GM19438 (cell line): ENCODE measurements around the gene ZNF391.
"Not testable (repeated sequence)": the region's sequence is repeated elsewhere in the genome, so short reads cannot be mapped to it uniquely, and the experiment has no call there.

Source experiments
- ATAC-seq: cut with Tn5 transposase; IDR thresholded peaks from one replicate; pipeline ENCODE4 v1.9.1; 2021; ENCODE audit warnings: low read depth; ENCODE audit not compliant: unreplicated experiment

The ZNF391 gene

DNA sequence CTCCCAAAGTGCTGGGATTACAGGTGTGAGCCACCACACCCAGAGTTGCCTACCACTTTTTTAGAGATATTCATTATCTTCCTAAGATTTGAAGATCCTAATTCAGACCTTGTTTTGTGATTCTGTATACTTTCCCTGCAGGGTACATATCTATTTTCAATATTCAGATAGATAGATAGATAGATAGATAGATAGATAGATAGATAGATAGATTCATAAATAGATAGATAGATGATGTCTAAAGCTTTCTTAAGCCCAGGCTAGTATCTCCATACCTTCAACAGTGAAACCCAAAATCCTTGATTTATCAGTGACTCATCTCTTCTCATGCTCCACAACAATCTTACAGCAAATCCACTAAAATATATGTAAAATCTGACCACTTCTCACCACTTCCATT, 30.8 kb downstream of the ZNF391 start:
- no peak for ATAC-seq

DNA sequence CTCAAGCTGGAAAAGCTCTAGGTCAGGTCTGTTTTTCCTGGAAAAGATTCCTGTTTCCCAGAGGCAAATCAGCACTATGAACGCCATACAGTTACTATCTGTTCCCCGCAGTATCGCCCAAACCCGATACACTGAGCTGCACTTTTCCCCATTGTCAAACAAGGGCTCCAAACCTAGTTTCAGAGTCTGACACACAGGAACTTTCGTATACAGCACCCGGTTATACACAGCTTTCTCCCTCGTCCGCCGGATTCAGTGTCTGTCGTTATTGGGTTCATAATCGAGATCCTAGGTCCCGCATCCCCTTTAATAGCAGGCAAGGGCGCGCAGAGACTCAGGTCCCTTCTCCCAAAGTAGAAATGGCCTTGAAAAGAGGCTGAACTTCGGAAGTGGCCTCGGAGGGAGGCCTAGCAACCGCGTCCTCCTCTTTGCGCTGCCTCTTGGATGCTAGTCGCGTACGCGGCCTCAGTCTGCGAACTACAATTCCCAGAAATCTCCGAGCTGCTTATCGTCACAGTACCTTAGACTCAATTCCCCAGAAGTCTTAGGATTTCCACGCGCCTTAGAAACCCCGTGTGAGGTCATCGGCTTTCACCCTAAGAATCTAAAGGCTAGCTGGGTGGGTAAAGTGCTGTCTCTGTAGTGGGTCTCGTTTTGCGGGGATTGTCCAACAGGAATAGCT, 34.2 kb downstream of the ZNF391 start:
- ATAC-seq, result no peak

DNA sequence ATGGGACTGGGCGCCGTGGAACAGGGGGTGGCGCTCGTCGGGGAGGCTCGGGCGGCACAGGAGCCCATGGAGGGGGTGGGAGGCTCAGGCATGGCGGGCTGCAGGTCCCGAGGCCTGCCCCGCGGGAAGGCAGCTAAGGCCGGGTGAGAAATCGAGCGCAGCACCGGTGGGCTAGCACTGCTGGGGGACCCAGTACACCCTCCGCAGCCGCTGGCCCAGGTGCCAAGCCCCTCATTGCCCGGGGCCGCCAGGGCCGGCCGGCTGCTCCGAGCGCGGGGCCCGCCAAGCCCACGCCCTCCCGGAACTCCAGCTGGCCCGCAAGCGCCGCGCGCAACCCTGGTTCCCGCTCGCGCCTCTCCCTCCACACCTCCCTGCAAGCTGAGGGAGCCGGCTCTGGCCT, 36.3 kb downstream of the ZNF391 start:
- ATAC-seq, result not testable (repeated sequence)

DNA sequence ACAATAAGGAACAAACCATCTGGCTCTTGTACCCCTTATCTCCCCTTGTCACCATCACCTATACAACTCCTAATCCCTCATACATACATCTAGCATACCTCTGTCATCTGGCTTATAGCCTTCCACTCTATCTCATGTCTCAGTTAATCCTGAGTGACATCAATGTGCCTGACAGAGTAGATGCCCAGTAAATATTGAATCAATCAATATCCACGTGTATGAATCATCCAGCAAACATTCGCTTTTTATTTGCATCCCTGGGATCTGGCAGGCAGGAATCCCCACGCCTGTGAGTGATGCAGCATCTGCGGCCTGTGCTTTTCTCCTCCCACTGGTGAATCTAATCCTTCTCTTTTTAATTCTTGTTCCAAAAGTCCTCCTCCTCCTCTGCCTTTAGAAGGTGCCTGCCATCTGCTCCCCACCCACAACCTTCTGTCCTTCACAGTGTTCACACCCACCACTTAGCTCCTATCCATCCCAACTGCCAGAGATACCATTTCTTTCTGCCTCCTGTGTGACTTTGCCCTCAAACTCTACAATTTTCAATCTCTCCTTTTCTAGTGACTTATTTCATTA, 37.6 kb downstream of the ZNF391 start:
- ATAC-seq, result no peak

DNA sequence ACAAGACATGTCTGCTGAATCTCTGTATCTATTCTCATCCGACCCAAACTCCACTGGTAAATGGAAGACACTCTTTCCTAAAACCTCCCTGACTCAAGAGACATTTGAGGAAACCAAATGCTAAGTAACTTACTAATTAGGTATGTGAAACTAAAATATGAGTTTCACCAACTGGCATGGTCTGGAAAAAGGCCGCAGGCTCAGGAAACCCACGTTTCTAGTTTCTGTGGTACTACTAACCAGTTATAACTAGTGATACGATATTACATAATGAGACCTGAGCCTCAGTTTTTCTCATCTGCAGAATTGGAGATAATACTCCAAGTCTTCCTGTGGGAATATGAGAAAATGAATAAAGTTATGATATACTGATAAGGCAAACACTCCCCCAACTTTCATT, 39.9 kb downstream of the ZNF391 start:
- ATAC-seq, result no peak

DNA sequence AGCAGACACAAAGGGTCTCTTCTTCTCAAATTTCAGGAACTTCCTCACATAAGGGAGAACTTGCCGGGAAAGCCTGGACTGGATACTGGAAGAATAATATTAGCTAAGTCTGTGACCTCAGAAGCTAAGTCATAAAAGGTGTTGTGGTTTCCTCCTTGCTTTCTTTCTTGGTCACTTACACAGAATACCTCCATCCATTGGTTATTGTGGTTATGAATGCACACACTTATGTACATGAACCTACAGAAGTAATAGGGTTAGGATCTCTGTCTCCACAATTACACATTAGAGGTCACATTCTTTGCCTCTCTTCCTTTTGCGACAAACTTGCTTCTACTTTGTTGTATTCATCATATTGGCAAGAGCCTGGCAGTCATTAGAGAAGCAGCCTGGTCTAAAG, 40.4 kb downstream of the ZNF391 start:
- ATAC-seq, result no peak

DNA sequence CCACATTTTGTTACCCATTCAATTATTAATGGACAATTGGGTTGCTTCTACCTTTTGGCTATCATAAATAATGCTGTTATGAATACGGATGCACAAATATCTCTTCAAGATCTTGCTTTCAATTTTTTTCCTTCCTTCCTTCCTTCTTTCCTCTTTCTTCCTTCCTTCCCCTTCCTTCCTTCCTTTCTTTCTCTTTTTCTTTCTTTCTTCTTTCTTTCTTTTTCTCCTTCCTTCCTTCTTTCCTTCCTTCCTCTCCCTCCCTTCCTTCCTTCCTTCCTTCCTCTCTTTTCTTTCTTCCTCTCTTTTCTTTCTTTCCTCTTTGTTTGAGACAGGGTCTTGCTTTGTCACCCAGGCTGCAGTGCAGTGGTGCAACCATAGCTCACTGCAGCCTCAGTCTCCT, 45.2 kb downstream of the ZNF391 start:
- no peak for ATAC-seq

DNA sequence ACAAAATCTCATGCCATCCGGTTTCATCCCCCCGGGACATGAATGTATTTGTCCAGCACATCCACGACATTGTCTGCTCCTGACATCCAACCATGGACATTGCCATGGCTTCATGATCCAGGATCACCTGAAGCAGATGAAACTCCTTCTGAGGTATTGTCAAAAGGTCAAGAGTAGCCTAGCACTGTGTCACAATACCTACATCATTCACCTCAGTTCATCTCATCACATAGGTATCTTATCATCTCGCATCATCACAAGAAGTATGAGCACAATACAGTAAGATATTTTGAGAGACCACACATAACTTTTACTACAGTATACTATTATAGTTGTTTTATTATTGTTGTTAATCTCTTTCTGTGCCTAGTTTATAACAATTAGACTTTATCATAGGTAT, 50.8 kb downstream of the ZNF391 start:
- no peak for ATAC-seq

DNA sequence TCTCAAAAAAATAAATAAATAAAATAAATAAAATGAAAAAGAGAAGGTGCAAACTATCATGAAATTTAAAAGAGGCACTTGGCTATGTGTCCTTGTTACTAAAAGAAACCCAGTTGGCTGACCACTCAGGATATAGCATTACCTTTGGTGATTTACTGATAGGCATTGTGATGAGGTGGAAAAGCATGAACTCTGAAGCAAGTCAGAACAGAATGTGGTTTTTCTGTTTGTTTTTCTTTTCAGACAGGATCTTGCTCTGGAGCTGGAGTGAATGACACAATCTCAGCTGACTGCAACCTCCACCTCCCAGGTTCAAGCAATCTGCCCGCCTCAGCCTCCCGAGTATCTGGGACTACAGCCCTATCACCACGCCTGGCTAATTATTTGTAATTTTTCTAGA, 52.4 kb downstream of the ZNF391 start:
- ATAC-seq, result no peak

DNA sequence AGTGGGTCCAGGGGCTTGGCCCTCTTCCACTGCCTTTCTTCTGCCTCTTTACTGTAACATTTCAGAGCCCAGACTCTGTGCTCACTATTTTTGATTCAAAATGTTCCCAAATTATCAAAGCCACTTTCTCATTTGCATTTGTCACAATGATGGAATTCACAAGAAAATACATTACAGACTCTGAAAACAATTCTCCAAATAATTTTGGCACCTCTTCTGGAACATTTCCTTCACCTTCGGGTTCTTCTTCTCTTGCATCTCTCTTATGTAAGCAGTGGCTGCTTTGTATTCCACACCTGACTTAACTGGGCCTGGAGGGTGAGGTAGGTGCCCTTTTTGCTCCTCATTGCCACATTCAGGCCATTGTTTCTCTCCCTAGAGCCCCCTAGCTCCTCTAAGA, 54.4 kb downstream of the ZNF391 start:
- ATAC-seq, result no peak

DNA sequence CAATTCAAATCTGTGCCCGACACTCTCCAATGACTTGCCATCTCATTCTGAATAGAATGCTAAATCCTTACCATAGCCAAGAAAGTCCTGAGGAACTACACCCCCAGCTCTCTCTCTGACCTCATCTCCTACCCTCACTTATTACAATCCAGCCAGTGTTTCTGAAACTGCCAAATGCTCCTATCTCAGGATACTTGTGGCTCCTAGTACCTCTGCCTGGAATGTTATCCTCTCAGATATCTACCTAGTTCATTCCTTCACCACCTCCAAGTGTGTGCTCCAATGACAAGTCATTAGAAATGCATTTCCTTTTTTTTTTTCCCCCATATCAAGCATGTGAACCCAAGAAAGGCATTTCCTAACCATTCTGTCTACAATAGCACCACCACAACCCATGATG, 59.9 kb downstream of the ZNF391 start:
- ATAC-seq, result no peak

DNA sequence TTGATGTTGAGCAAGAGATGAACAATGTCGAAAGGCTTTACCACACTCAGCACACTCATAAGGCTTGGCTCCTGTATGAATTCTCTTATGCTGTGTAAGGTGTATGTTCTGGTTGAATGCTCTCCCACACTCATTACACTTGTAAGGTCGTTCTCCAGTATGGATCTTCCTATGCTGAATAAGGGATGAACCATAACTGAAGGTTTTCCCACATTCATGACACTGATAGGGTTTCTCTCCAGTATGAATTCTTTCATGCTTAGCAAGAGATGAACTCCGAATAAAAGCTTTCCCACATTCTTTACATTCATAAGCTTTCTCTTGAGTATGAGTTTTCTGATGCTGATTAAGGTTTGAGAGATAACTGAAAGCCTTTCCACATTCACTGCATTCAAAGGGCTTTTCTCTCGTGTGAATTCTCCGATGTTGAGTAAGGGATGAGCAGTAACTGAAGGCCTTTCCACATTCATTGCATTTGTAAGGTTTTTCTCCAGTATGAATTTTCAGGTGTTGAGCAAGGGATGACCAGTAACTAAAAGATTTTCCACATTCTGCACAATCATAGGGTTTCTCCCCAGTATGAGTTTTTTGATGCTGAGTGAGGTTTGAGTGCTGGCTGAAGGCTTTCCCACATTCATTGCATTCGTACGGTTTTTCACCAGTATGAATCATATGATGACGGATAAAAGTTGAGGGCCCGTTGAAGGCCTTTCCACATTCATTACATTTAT, 63.3 kb downstream of the ZNF391 start:
- no peak for ATAC-seq

DNA sequence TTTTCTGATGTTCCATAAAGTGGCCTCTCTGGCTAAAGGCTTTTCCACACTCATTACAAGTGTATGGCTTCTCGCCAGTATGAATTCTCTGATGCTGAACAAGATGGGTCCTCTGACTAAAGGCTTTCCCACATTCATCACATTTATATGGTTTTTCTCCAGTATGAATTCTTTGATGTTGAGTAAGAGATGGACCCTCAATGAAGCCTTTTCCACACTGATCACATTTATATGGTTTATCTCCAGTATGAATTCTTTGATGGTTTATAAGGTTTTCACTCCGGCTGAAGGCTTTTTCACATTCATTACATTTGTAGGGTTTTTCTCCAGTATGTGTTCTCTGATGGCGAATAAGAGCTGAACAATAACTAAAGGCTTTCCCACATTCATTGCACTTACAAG, 63.9 kb downstream of the ZNF391 start:
- ATAC-seq, result no peak
